Measurements from ENCODE around the gene IFT20.

DNA sequence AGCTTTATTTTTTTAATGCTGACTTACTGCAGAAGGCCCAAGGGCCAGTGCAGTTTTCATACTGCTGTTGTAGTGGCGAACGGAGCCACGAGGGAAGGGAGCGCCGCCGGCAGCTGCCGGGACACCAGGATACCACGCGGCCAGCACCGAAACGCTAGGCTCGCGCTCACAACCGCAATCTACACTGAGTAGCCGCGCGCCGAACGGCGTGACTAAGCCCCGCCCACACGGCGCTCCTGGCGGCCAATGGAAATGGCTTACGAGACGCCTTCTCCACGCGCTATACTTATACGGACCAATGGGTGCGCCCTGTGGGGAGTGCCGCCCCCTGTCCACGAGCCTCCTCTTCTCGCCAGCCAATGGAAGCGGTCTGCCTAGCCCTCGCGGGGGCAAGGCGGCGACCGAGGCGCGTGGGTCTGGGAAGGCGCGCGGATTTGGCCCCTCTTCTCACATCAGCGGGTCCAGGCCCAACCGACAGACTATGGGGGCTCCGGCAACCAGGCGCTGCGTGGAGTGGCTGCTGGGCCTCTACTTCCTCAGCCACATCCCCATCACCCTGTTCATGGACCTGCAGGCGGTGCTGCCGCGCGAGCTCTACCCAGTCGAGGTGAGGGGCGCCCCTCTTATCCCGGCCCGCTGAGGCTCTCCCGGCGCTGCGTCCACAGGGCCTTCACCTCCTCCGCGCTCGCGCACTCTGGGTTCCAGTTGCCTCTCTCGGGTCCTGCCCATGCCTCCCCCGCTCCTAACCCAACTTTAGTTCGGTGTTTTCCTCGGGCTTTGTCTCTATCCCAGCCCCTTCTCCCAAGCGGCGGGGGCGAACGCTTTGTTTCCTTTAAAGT, 16.3 kb downstream of the IFT20 start, which contains the start of gene TMEM97:
- TF ChIP-seq, protein P1, sequence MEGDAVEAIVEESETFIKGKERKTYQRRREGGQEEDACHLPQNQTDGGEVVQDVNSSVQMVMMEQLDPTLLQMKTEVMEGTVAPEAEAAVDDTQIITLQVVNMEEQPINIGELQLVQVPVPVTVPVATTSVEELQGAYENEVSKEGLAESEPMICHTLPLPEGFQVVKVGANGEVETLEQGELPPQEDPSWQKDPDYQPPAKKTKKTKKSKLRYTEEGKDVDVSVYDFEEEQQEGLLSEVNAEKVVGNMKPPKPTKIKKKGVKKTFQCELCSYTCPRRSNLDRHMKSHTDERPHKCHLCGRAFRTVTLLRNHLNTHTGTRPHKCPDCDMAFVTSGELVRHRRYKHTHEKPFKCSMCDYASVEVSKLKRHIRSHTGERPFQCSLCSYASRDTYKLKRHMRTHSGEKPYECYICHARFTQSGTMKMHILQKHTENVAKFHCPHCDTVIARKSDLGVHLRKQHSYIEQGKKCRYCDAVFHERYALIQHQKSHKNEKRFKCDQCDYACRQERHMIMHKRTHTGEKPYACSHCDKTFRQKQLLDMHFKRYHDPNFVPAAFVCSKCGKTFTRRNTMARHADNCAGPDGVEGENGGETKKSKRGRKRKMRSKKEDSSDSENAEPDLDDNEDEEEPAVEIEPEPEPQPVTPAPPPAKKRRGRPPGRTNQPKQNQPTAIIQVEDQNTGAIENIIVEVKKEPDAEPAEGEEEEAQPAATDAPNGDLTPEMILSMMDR (tag by site-specific recombination; IDR thresholded peaks at IDR 0.05) = peak; percentile 88
- TF ChIP-seq ZNF394 (tag by site-specific recombination; IDR thresholded peaks at IDR 0.05; ENCODE audit: borderline replicate concordance) (peak; percentile 38; the same call in 1 of the 2 replicates), ZNF501 (tag by site-specific recombination; IDR thresholded peaks at IDR 0.05) (peak; percentile 93), ZNF785 (tag by site-specific recombination; IDR thresholded peaks at IDR 0.05) (peak; percentile 44; the same call in 1 of the 2 replicates), ZNF184 (tag by site-specific recombination; IDR thresholded peaks at IDR 0.05) (no peak), ZNF658 (tag by site-specific recombination; IDR thresholded peaks at IDR 0.05) (no peak)
- TF ChIP-seq, protein P2, sequence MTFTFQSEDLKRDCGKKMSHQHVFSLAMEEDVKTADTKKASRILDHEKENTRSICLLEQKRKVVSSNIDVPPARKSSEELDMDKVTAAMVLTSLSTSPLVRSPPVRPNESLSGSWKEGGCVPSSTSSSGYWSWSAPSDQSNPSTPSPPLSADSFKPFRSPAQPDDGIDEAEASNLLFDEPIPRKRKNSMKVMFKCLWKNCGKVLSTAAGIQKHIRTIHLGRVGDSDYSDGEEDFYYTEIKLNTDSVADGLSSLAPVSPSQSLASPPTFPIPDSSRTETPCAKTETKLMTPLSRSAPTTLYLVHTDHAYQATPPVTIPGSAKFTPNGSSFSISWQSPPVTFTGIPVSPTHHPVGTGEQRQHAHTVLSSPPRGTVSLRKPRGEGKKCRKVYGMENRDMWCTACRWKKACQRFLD (tag by site-specific recombination; IDR thresholded peaks at IDR 0.05) = no peak
- TF ChIP-seq, protein P3, sequence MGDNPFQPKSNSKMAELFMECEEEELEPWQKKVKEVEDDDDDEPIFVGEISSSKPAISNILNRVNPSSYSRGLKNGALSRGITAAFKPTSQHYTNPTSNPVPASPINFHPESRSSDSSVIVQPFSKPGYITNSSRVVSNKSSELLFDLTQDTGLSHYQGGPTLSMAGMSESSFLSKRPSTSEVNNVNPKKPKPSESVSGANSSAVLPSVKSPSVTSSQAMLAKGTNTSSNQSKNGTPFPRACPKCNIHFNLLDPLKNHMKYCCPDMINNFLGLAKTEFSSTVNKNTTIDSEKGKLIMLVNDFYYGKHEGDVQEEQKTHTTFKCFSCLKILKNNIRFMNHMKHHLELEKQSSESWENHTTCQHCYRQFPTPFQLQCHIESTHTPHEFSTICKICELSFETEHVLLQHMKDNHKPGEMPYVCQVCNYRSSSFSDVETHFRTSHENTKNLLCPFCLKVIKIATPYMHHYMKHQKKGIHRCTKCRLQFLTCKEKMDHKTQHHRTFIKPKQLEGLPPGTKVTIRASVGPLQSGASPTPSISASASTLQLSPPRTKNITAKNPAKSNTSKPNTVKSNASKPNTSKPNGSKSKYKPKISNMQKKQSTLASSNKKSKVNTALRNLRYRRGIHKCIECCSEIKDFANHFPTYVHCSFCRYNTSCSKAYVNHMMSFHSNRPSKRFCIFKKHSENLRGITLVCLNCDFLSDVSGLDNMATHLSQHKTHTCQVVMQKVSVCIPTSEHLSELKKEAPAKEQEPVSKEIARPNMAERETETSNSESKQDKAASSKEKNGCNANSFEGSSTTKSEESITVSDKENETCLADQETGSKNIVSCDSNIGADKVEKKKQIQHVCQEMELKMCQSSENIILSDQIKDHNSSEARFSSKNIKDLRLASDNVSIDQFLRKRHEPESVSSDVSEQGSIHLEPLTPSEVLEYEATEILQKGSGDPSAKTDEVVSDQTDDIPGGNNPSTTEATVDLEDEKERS (tag by site-specific recombination; IDR thresholded peaks at IDR 0.05) = no peak
- TF ChIP-seq, protein P4, sequence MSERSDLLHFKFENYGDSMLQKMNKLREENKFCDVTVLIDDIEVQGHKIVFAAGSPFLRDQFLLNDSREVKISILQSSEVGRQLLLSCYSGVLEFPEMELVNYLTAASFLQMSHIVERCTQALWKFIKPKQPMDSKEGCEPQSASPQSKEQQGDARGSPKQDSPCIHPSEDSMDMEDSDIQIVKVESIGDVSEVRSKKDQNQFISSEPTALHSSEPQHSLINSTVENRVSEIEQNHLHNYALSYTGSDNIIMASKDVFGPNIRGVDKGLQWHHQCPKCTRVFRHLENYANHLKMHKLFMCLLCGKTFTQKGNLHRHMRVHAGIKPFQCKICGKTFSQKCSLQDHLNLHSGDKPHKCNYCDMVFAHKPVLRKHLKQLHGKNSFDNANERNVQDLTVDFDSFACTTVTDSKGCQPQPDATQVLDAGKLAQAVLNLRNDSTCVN (tag by site-specific recombination; optimal IDR thresholded peaks at IDR 0.05) = peak; percentile 99
- TF ChIP-seq, protein P5, sequence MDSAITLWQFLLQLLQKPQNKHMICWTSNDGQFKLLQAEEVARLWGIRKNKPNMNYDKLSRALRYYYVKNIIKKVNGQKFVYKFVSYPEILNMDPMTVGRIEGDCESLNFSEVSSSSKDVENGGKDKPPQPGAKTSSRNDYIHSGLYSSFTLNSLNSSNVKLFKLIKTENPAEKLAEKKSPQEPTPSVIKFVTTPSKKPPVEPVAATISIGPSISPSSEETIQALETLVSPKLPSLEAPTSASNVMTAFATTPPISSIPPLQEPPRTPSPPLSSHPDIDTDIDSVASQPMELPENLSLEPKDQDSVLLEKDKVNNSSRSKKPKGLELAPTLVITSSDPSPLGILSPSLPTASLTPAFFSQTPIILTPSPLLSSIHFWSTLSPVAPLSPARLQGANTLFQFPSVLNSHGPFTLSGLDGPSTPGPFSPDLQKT (IDR thresholded peaks at IDR 0.05; ENCODE audit: borderline replicate concordance, low read depth, low read length) = no peak
- TF ChIP-seq, protein P6, sequence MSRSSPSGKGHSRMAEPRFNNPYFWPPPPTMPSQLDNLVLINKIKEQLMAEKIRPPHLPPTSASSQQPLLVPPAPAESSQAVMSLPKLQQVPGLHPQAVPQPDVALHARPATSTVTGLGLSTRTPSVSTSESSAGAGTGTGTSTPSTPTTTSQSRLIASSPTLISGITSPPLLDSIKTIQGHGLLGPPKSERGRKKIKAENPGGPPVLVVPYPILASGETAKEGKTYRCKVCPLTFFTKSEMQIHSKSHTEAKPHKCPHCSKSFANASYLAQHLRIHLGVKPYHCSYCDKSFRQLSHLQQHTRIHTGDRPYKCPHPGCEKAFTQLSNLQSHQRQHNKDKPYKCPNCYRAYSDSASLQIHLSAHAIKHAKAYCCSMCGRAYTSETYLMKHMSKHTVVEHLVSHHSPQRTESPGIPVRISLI (tag by site-specific recombination; IDR thresholded peaks at IDR 0.05) = no peak

Measured in HEK293 (cell line).